H9 (cell line): ENCODE measurements around the gene OR5P2. TPM values are rescaled to one million over a fixed set of nuclear protein-coding genes. Genes with fewer than 3 reads are reported as not detected.
"Not testable (repeated sequence)": the region's sequence is repeated elsewhere in the genome, so short reads cannot be mapped to it uniquely, and the experiment has no call there.

Source experiments
- DNase-seq: peaks from one replicate; pipeline ENCODE4 v3.0.0-alpha.2; 2017
- H2AFZ ChIP-seq: one replicate; pipeline ENCODE4 v1.6.1; 2013; ENCODE audit warnings: mild to moderate bottlenecking, low read length, control low read depth, moderate library complexity
- H2AK5ac ChIP-seq: 2 replicates; pipeline ENCODE4 v1.6.1; 2013; ENCODE audit warnings: low read length, control low read depth, mixed read lengths; ENCODE audit not compliant: insufficient read length
- H2BK120ac ChIP-seq: one replicate; pipeline ENCODE4 v1.6.1; 2013; ENCODE audit warnings: low read depth, mild to moderate bottlenecking, low read length, control low read depth, inconsistent platforms; ENCODE audit not compliant: poor library complexity, severe bottlenecking
- H2BK12ac ChIP-seq: 2 replicates; pipeline ENCODE4 v1.6.1; 2013; ENCODE audit warnings: low read length, control low read depth, mixed read lengths, low read depth; ENCODE audit not compliant: insufficient read length
- H2BK15ac ChIP-seq: 2 replicates; pipeline ENCODE4 v1.6.1; 2013; ENCODE audit warnings: low read depth, low read length, control low read depth
- H2BK20ac ChIP-seq: one replicate; pipeline ENCODE4 v1.6.1; 2013; ENCODE audit warnings: low read depth, mild to moderate bottlenecking, low read length, control low read depth, inconsistent platforms; ENCODE audit not compliant: poor library complexity, severe bottlenecking
- H2BK5ac ChIP-seq: 2 replicates; pipeline ENCODE4 v1.6.1; 2013; ENCODE audit warnings: low read length, control low read depth, mixed read lengths; ENCODE audit not compliant: insufficient read length
- H3K14ac ChIP-seq: 2 replicates; pipeline ENCODE4 v1.6.1; 2013; ENCODE audit warnings: low read length, control low read depth; ENCODE audit not compliant: insufficient read depth
- H3K18ac ChIP-seq: 2 replicates; pipeline ENCODE4 v1.6.1; 2013; ENCODE audit warnings: low read depth, mild to moderate bottlenecking, mixed read lengths, low read length, control low read depth; ENCODE audit not compliant: insufficient read length
- H3K23ac ChIP-seq: 2 replicates; pipeline ENCODE4 v1.6.1; 2013; ENCODE audit warnings: low read length, control low read depth, mixed read lengths, low read depth; ENCODE audit not compliant: insufficient read length
- H3K23me2 ChIP-seq: 2 replicates; pipeline ENCODE4 v1.6.1; 2013; ENCODE audit warnings: low read depth, mild to moderate bottlenecking, mixed read lengths, low read length, control low read depth; ENCODE audit not compliant: insufficient read length, poor library complexity, severe bottlenecking
- H3K27ac ChIP-seq: 2 replicates; pipeline ENCODE4 v1.5.1; 2013; ENCODE audit warnings: low read length, control low read depth, mixed read lengths, low read depth; ENCODE audit not compliant: insufficient read length
- H3K27me3 ChIP-seq: 2 replicates; pipeline ENCODE4 v1.6.1; 2013; ENCODE audit warnings: low read length, control low read depth, inconsistent platforms; ENCODE audit not compliant: insufficient read depth
- H3K4ac ChIP-seq: 2 replicates; pipeline ENCODE4 v1.6.1; 2013; ENCODE audit warnings: low read depth, mild to moderate bottlenecking, control low read depth, inconsistent platforms, low read length, moderate library complexity
- H3K4me1 ChIP-seq: 2 replicates; pipeline ENCODE4 v1.6.1; 2013; ENCODE audit warnings: low read length, control low read depth, inconsistent platforms; ENCODE audit not compliant: insufficient read depth
- H3K4me2 ChIP-seq: 2 replicates; pipeline ENCODE4 v1.6.1; 2013; ENCODE audit warnings: low read length, control low read depth, mixed read lengths; ENCODE audit not compliant: insufficient read length, insufficient read depth
- H3K56ac ChIP-seq: 2 replicates; pipeline ENCODE4 v1.6.1; 2013; ENCODE audit warnings: low read depth, mild to moderate bottlenecking, mixed read lengths, low read length, control low read depth; ENCODE audit not compliant: insufficient read length
- H3K79me1 ChIP-seq: 2 replicates; pipeline ENCODE4 v1.6.1; 2013; ENCODE audit warnings: low read depth, mild to moderate bottlenecking, moderate library complexity, low read length, control low read depth, inconsistent platforms; ENCODE audit not compliant: insufficient read depth, poor library complexity, severe bottlenecking
- H3K79me2 ChIP-seq: 2 replicates; pipeline ENCODE4 v1.6.1; 2013; ENCODE audit warnings: low read length, control low read depth, inconsistent platforms; ENCODE audit not compliant: insufficient read depth
- H3K9ac ChIP-seq: 2 replicates; pipeline ENCODE4 v1.6.1; 2013; ENCODE audit warnings: low read length, control low read depth, mixed read lengths; ENCODE audit not compliant: insufficient read length; ENCODE audit errors: extremely low read depth
- H3K9me3 ChIP-seq: one replicate; pipeline ENCODE4 v1.6.1; 2013; ENCODE audit warnings: low read depth, low read length, inconsistent platforms; ENCODE audit not compliant: control insufficient read depth
- H3T11ph ChIP-seq: one replicate; pipeline ENCODE4 v1.6.1; 2013; ENCODE audit warnings: mild to moderate bottlenecking, low read length, control low read depth, inconsistent platforms
- H4K20me1 ChIP-seq: one replicate; pipeline ENCODE4 v1.6.1; 2013; ENCODE audit not compliant: control insufficient read depth, insufficient read length, insufficient read depth
- H4K5ac ChIP-seq: 2 replicates; pipeline ENCODE4 v1.6.1; 2013; ENCODE audit warnings: low read depth, mild to moderate bottlenecking, mixed read lengths, low read length, control low read depth; ENCODE audit not compliant: insufficient read length
- H4K8ac ChIP-seq: replicated peaks from 2 replicates; pipeline ENCODE4 v1.6.1; 2013; ENCODE audit warnings: low read length, control low read depth, mixed read lengths, low read depth; ENCODE audit not compliant: insufficient read length
- H4K91ac ChIP-seq: 2 replicates; pipeline ENCODE4 v1.6.1; 2013; ENCODE audit warnings: low read depth, mild to moderate bottlenecking, moderate library complexity, mixed read lengths, low read length, control low read depth; ENCODE audit not compliant: insufficient read length
- H3K27ac Mint-ChIP-seq, 3 experiments: 2 replicates in 2 of 3; 3 replicates in 1 of 3; pipeline ENCODE4 v1.8.0; 2020 to 2021; ENCODE audit warnings: mixed read lengths in 3 of 3, mild to moderate bottlenecking in 1 of 3, moderate library complexity in 1 of 3
- H3K27me3 Mint-ChIP-seq: 2 replicates; pipeline ENCODE4 v1.8.0; 2021; ENCODE audit warnings: low read depth, mild to moderate bottlenecking, moderate library complexity, mixed read lengths
- H3K36me3 Mint-ChIP-seq, 3 experiments: 2 replicates in 2 of 3; 3 replicates in 1 of 3; pipeline ENCODE4 v1.8.0; 2020 to 2021; ENCODE audit warnings: low read depth in 3 of 3, mixed read lengths in 3 of 3; ENCODE audit not compliant: insufficient read depth in 1 of 3
- H3K4me1 Mint-ChIP-seq, 2 experiments: 2 replicates each; pipeline ENCODE4 v1.8.0; 2020; ENCODE audit warnings: mixed read lengths in 2 of 2
- H3K4me3 Mint-ChIP-seq, 2 experiments: 2 replicates in 1 of 2; 3 replicates in 1 of 2; pipeline ENCODE4 v1.8.0; 2020 to 2021; ENCODE audit warnings: mild to moderate bottlenecking in 2 of 2, mixed read lengths in 2 of 2, moderate library complexity in 1 of 2
- H3K9me3 Mint-ChIP-seq, 2 experiments: 2 replicates in 1 of 2; 3 replicates in 1 of 2; pipeline ENCODE4 v1.8.0; 2020; ENCODE audit warnings: mild to moderate bottlenecking in 2 of 2, mixed read lengths in 2 of 2, moderate library complexity in 1 of 2
- WGBS: extraction: QIAGEN DNeasy Blood & Tissue Kit; methylation state at CpG from one replicate; pipeline ENCODE4 v1.1.7; 2013; ENCODE audit warnings: missing lambda C conversion rate, low lambda C conversion rate, mixed read lengths; ENCODE audit not compliant: insufficient read length; ENCODE audit errors: extremely low coverage; 5-methylcytosine and 5-hydroxymethylcytosine counted together
- total RNA-seq: library from RNA; stranded (reverse); gene quantifications from 2 replicates; pipeline ENCODE4 v1.2.1, GENCODE V29; 2021

The OR5P2 gene
- total RNA-seq, 1 experiment from 2014 or later, result not detected

DNA sequence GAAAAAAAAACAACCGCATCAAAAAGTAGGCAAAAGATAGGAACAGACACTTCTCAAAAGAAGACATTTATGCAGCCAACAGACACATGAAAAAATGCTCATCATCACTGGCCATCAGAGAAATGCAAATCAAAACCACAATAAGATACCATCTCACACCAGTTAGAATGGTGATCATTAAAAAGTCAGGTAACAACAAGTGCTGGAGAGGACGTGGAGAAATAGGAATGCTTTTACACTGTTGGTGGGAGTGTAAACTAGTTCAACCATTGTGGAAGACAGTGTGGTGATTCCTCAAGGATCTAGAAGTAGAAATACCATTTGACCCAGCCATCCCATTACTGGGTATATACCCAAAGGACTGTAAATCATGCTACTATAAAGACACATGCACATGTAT, 18.2 kb upstream of the OR5P2 start:
- H3K23ac ChIP-seq, H2BK20ac ChIP-seq, H2BK15ac ChIP-seq, H2BK12ac ChIP-seq, H3K27ac Mint-ChIP-seq, H3K4ac ChIP-seq, H2AFZ ChIP-seq, DNase-seq, H3K4me1 Mint-ChIP-seq, H3K14ac ChIP-seq, H4K8ac ChIP-seq, H4K5ac ChIP-seq, H3T11ph ChIP-seq, H2BK5ac ChIP-seq, H3K23me2 ChIP-seq, H3K18ac ChIP-seq, H4K20me1 ChIP-seq, H3K56ac ChIP-seq, H3K27me3 ChIP-seq, H2BK120ac ChIP-seq, H3K79me1 ChIP-seq, H3K79me2 ChIP-seq, H3K27me3 Mint-ChIP-seq, H3K4me2 ChIP-seq, H3K9me3 ChIP-seq, H3K27ac ChIP-seq, H3K4me1 ChIP-seq, H3K4me3 Mint-ChIP-seq, H4K91ac ChIP-seq, H2AK5ac ChIP-seq, H3K9ac ChIP-seq: not testable (repeated sequence)
- WGBS, result no CpG with 5 or more reads among the region's 2 CpGs
- Mint-ChIP-seq H3K36me3 (peaks cover under 1 to 16% (median 7%) of the 10 kb centered on the region in 3 experiments; a peak in 5 of 7 replicates), H3K9me3 (peaks cover 34 to 45% of the 10 kb centered on the region in 2 experiments)

DNA sequence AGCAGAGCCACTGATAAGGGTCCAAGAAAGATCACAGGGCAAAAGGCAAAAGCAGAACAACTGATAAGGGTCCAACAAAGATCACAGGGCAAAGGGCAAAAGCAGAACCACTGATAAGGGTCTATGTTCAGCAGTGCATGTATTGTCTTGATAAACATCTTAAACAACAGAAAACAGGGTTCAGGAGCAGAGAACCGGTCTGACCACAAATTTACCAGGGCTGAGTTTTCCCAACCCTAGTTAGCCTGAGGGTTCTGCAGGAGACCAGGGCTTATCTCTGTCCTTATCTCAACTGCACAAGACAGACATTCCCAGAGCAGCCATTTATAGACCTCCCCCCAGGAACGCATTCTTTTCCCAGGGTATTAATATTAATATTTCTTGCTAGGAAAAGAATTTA, 13.6 kb upstream of the OR5P2 start:
- H3K4me2 ChIP-seq, H3K79me1 ChIP-seq, H3K4me3 Mint-ChIP-seq, H3K9me3 ChIP-seq, H3K27me3 ChIP-seq, H2BK20ac ChIP-seq, H4K20me1 ChIP-seq, H3K14ac ChIP-seq, H2AFZ ChIP-seq, H3K4me1 Mint-ChIP-seq, H3K18ac ChIP-seq, H3K4me1 ChIP-seq, H2AK5ac ChIP-seq, H3K23me2 ChIP-seq, H2BK5ac ChIP-seq, H3K23ac ChIP-seq, H3K27me3 Mint-ChIP-seq, H3K27ac ChIP-seq, H4K5ac ChIP-seq, DNase-seq, H3K4ac ChIP-seq, H4K8ac ChIP-seq, H2BK120ac ChIP-seq, H2BK12ac ChIP-seq, H3K9ac ChIP-seq, H3K27ac Mint-ChIP-seq, H3K56ac ChIP-seq, H2BK15ac ChIP-seq, H3K79me2 ChIP-seq, H4K91ac ChIP-seq, H3T11ph ChIP-seq: not testable (repeated sequence)
- no CpG with 5 or more reads among the region's 2 CpGs for WGBS
- peaks cover 3 to 28% (median 12%) of the 10 kb centered on the region in 3 experiments; a peak in 6 of 7 replicates for H3K36me3 Mint-ChIP-seq
- H3K9me3 Mint-ChIP-seq, result peaks cover 48 to 51% of the 10 kb centered on the region in 2 experiments
